ENCODE results near the gene ZNF335.

The ZNF335 gene

DNA sequence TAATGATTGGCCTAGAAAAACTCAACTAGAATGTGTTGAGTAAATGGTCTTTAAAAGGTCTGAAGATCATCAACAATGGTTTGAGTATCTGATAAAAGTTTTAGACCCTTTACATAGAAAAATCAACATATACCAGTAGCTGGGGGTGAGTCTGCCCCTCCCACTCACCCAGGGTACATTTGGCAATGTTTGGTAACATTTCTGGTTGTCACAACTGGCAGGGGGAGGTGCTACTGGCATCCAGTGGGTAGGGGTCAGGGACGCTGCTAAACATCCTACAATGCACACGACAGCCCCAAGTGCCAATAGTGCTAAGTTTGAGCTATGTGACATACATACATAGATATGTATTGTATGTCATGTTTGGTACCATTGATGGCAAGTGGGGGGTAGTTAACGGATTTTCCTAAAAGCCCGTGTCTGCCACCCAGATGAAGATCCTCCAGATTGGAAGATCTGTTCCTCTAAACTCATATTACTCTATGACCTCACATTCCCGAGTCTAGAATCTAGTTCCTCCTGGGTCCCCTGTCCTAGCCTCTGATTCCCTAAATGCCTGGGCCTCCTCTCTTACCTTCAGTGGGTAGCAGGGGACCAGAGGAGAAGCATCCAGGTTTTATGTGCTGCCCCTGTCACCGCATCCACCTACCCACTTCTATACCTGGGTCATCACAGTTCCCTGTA, 34.2 kb upstream of the ZNF335 start:
- no peak for TF ChIP-seq HDGF (IDR thresholded peaks at IDR 0.05; ENCODE audit: borderline replicate concordance)
- TF ChIP-seq SP1 (IDR thresholded peaks at IDR 0.05) = no peak
- no peak for TF ChIP-seq LEF1 (IDR thresholded peaks at IDR 0.05; ENCODE audit: borderline replicate concordance)
- no peak for TF ChIP-seq FOXM1 (IDR thresholded peaks at IDR 0.05; ENCODE audit: borderline replicate concordance)
- ChIA-PET POLR2A (no interaction called here), CTCF (interaction anchor here (1.0 to 1.2 kb wide), 2 partner anchors 8 to 19 kb away, joined by 3 read pairs; no protein-coding TSS in a partner anchor)
- DNase-seq (ENCODE audit: extremely low spot score) = no peak

DNA sequence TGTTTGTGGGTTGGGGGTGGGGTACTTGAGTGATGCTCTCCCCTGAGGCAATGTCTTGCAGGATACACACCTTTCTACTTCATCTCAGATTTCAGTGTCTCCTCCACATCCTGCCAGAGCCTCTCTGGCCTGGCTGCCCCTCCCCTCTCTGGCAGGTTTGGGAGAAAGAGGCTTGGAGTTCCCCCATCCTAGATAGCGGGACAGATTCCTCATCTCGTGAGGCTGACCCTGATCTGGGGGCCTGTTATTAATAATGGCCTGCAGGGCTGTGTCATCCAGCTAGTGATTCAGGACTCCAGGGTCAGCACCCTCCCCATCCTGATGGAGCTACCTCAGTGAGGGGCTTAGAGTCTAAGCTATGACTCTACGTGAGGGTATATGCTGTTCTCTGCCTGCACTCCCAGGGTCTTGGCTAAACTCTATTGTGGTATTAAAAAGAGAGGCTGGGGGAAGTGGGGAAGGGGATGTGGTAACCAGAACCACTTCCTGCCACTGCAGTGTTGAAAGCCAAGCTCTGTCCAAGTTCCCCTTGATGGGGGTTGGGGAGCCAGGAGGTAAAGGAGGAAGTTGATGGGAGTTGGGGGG, 33.0 kb upstream of the ZNF335 start:
- ChIA-PET POLR2A (interaction anchor here (1.0 kb wide), 1 partner anchor 35 kb away, joined by 4 read pairs; no protein-coding TSS in a partner anchor), CTCF (interaction anchor here (1.0 kb wide), 1 partner anchor 9 kb away, joined by 3 read pairs; no protein-coding TSS in a partner anchor)
- no peak for TF ChIP-seq ARNT (IDR thresholded peaks at IDR 0.05)
- no peak for TF ChIP-seq L3MBTL2 (conservative IDR thresholded peaks at IDR 0.05)
- TF ChIP-seq, protein P1, sequence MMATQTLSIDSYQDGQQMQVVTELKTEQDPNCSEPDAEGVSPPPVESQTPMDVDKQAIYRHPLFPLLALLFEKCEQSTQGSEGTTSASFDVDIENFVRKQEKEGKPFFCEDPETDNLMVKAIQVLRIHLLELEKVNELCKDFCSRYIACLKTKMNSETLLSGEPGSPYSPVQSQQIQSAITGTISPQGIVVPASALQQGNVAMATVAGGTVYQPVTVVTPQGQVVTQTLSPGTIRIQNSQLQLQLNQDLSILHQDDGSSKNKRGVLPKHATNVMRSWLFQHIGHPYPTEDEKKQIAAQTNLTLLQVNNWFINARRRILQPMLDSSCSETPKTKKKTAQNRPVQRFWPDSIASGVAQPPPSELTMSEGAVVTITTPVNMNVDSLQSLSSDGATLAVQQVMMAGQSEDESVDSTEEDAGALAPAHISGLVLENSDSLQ (IDR thresholded peaks at IDR 0.05) = no peak
- DNase-seq (ENCODE audit: extremely low spot score) = no peak

DNA sequence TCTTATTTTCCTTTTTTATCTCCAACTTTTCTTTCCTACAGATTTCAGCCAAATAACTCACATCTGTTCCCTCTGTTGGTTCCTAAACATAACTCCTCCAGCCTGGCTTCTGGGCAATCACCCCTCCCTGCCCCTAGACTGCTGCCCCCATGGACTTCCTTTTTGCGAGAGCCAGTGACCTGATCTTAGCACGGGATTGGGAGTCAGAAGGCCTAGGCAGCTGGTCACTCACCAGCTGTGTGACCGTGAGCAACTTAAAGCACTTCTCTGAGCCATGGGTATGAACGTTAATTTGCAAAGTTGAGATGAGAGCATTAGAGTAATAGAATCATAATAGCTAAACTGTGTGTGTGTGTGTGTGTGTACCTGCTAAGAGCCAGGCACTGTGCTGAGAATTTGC, 32.2 kb upstream of the ZNF335 start:
- CTCF ChIA-PET = interaction anchor here (1.1 kb wide), 1 partner anchor 11 kb away, joined by 3 read pairs; no protein-coding TSS in a partner anchor
- no peak for DNase-seq (ENCODE audit: extremely low spot score)
- TF ChIP-seq L3MBTL2 (conservative IDR thresholded peaks at IDR 0.05) = no peak
- TF ChIP-seq FOXK2 (IDR thresholded peaks at IDR 0.05) = no peak
- TF ChIP-seq ARNT (IDR thresholded peaks at IDR 0.05) = no peak
- TF ChIP-seq BHLHE40 (IDR thresholded peaks at IDR 0.05; ENCODE audit: borderline replicate concordance) = no peak
- no peak for TF ChIP-seq NFRKB (IDR thresholded peaks at IDR 0.05)
- TF ChIP-seq HDGF (IDR thresholded peaks at IDR 0.05; ENCODE audit: borderline replicate concordance) = no peak
- TF ChIP-seq ELF4 (IDR thresholded peaks at IDR 0.05) = no peak
- no peak for TF ChIP-seq SP1 (IDR thresholded peaks at IDR 0.05)
- TF ChIP-seq LEF1 (IDR thresholded peaks at IDR 0.05; ENCODE audit: borderline replicate concordance) = no peak
- TF ChIP-seq FOXM1 (IDR thresholded peaks at IDR 0.05; ENCODE audit: borderline replicate concordance) = no peak
- TF ChIP-seq, protein P1 (IDR thresholded peaks at IDR 0.05) = no peak
- TF ChIP-seq ZNF384 (IDR thresholded peaks at IDR 0.05) = no peak
- no peak for TF ChIP-seq SUZ12 (IDR thresholded peaks at IDR 0.05)
- no peak for TF ChIP-seq CTBP1 (IDR thresholded peaks at IDR 0.05; ENCODE audit: borderline replicate concordance)
- no peak for TF ChIP-seq FOXA1 (IDR thresholded peaks at IDR 0.05)
- no peak for TF ChIP-seq TARDBP (IDR thresholded peaks at IDR 0.05)
- POLR2A ChIA-PET = no interaction called here

DNA sequence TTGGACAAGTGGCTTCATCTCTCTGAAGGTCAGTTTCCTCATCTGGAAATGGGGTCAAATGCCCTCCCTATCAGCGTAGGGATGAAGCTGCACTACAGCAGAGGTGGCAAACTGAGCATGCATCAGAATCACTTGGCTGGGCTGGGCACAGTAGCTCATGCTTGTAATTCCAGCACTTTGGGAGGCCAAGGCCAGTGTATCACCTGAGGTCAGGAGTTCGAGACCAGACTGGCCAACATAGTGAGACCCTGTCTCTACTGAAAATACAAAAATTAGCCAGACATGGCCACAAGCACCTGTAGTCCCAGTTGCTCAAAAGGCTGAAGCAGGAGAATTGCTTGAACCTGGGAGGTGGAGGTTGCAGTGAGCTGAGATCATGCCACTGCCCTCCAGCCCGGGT, 30.0 kb upstream of the ZNF335 start:
- CTCF ChIA-PET = no interaction called here
- POLR2A ChIA-PET = no interaction called here
- TF ChIP-seq BHLHE40 (IDR thresholded peaks at IDR 0.05; ENCODE audit: borderline replicate concordance) = no peak
- TF ChIP-seq L3MBTL2 (conservative IDR thresholded peaks at IDR 0.05) = no peak
- TF ChIP-seq SP1 (IDR thresholded peaks at IDR 0.05) = no peak
- TF ChIP-seq ARNT (IDR thresholded peaks at IDR 0.05) = no peak
- TF ChIP-seq TARDBP (IDR thresholded peaks at IDR 0.05) = no peak
- no peak for TF ChIP-seq LEF1 (IDR thresholded peaks at IDR 0.05; ENCODE audit: borderline replicate concordance)
- TF ChIP-seq, protein P1 (IDR thresholded peaks at IDR 0.05) = no peak
- TF ChIP-seq FOXM1 (IDR thresholded peaks at IDR 0.05; ENCODE audit: borderline replicate concordance) = no peak
- TF ChIP-seq FOXK2 (IDR thresholded peaks at IDR 0.05) = no peak
- TF ChIP-seq ELF4 (IDR thresholded peaks at IDR 0.05) = no peak
- TF ChIP-seq HDGF (IDR thresholded peaks at IDR 0.05; ENCODE audit: borderline replicate concordance) = no peak
- TF ChIP-seq SUZ12 (IDR thresholded peaks at IDR 0.05) = no peak
- no peak for TF ChIP-seq CTBP1 (IDR thresholded peaks at IDR 0.05; ENCODE audit: borderline replicate concordance)
- TF ChIP-seq NFRKB (IDR thresholded peaks at IDR 0.05) = no peak
- TF ChIP-seq ZNF384 (IDR thresholded peaks at IDR 0.05) = no peak
- TF ChIP-seq FOXA1 (IDR thresholded peaks at IDR 0.05) = no peak
- DNase-seq (ENCODE audit: extremely low spot score) = no peak

DNA sequence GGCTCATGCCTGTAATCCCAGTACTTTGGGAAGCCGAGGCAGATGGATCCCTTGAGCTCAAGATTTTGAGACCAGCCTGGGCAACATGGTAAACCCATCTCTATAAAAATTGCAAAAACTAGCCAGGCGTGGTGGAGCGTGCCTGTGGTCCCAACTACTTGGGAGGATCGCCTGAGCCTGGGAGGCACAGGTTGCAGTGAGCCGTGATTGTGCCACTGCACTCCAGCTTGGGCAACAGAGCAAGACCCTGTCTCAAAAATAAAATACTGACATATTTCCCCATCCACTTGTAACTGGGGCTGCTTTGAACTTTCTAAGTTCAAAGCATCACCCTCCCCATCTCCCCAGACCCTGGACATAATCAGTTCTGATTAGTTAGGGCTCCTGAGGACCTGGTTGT, 29.5 kb upstream of the ZNF335 start:
- no peak for DNase-seq (ENCODE audit: extremely low spot score)
- TF ChIP-seq ELF4 (IDR thresholded peaks at IDR 0.05) = no peak
- no peak for TF ChIP-seq SP1 (IDR thresholded peaks at IDR 0.05)
- ChIA-PET POLR2A (no interaction called here), CTCF (interaction anchor here (0.7 to 0.9 kb wide), 2 partner anchors 10 to 12 kb away, joined by 3 read pairs; no protein-coding TSS in a partner anchor)

DNA sequence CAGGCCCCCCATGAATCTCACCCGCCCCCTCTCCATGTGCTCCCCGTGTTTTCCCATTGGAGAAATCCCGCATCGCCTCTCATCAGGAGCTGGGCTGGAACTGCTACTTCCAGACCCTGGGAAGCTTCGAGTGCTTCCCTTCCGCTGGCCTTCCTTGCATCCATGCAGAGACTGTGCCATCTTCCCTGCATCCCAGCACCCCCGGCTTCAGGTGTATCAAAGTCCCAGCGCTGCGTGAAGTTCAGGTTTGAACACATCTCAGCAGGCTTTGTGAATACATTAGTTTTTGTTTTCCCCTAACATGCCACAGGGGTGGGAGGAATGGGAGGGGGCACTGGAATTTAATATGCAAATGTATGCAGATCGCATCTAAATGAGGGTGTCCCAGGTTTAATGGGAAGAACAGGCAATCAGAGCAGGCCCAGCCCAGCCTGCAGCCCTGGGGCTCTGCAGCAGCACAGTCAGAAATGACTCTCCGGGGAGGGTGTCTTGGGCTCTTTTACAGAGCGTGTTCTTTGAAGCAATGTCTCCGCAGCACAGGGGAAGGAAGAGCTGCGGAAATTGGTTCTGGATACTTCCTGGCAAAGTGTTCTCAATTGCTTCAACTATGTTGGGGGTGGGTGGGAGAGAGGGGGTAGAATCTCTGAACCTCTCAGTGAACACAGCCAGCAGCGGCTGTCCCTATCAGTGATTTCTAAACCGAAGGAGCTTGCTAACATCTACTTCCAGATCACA, 28.4 kb upstream of the ZNF335 start:
- TF ChIP-seq TARDBP (IDR thresholded peaks at IDR 0.05) (no peak), BHLHE40 (IDR thresholded peaks at IDR 0.05; ENCODE audit: borderline replicate concordance) (no peak), CTBP1 (IDR thresholded peaks at IDR 0.05; ENCODE audit: borderline replicate concordance) (no peak), SUZ12 (IDR thresholded peaks at IDR 0.05) (no peak), L3MBTL2 (conservative IDR thresholded peaks at IDR 0.05) (no peak), FOXA1 (IDR thresholded peaks at IDR 0.05) (no peak), FOXM1 (IDR thresholded peaks at IDR 0.05; ENCODE audit: borderline replicate concordance) (no peak), NFRKB (IDR thresholded peaks at IDR 0.05) (no peak), ARNT (IDR thresholded peaks at IDR 0.05) (no peak), FOXK2 (IDR thresholded peaks at IDR 0.05) (no peak), ELF4 (IDR thresholded peaks at IDR 0.05) (no peak), HDGF (IDR thresholded peaks at IDR 0.05; ENCODE audit: borderline replicate concordance) (no peak), SP1 (IDR thresholded peaks at IDR 0.05) (no peak), ZNF384 (IDR thresholded peaks at IDR 0.05) (no peak)
- TF ChIP-seq, protein P1 (IDR thresholded peaks at IDR 0.05) = no peak
- ChIA-PET CTCF (interaction anchor here (0.6 to 1.3 kb wide), 6 partner anchors 11 to 147 kb away, joined by 3 to 4 read pairs (median 3); no protein-coding TSS in a partner anchor), POLR2A (no interaction called here)
- no peak for DNase-seq (ENCODE audit: extremely low spot score)

All from HEK293T (cell line).